A673 (cell line): ENCODE measurements around the gene ZNF24.

Source experiments
- CTCF ChIP-seq: fragments of 300-800, 200-600 bp; sonication (generic); conservative IDR thresholded peaks from 2 replicates; pipeline ENCODE4 v1.5.1; 2017; ENCODE audit warnings: low read depth, mild to moderate bottlenecking, antibody characterized with exemption, low read length, moderate library complexity, mixed read lengths
- EZH2 ChIP-seq: fragments of 200-600 bp; sonication (generic); IDR thresholded peaks from 2 replicates; pipeline ENCODE4 v1.6.1; 2017; ENCODE audit warnings: borderline replicate concordance, low read depth, mild to moderate bottlenecking, mixed read lengths, antibody characterized with exemption, low read length; ENCODE audit not compliant: poor library complexity, severe bottlenecking

- TF ChIP-seq CTCF (no peak), EZH2 (no peak)
Observed at GRCh38 chr18:35289293-35289692, 54.9 kb downstream of the ZNF24 start.
